HG02759 (cell line): ENCODE results near the gene GTF2F2.
"Not testable (repeated sequence)": the region's sequence is repeated elsewhere in the genome, so short reads cannot be mapped to it uniquely, and the experiment has no call there.

Source experiments
- ATAC-seq: cut with Tn5 transposase; IDR thresholded peaks from one replicate; pipeline ENCODE4 v1.9.1; 2021; ENCODE audit warnings: mild to moderate bottlenecking, moderate library complexity; ENCODE audit not compliant: unreplicated experiment

The GTF2F2 gene

DNA sequence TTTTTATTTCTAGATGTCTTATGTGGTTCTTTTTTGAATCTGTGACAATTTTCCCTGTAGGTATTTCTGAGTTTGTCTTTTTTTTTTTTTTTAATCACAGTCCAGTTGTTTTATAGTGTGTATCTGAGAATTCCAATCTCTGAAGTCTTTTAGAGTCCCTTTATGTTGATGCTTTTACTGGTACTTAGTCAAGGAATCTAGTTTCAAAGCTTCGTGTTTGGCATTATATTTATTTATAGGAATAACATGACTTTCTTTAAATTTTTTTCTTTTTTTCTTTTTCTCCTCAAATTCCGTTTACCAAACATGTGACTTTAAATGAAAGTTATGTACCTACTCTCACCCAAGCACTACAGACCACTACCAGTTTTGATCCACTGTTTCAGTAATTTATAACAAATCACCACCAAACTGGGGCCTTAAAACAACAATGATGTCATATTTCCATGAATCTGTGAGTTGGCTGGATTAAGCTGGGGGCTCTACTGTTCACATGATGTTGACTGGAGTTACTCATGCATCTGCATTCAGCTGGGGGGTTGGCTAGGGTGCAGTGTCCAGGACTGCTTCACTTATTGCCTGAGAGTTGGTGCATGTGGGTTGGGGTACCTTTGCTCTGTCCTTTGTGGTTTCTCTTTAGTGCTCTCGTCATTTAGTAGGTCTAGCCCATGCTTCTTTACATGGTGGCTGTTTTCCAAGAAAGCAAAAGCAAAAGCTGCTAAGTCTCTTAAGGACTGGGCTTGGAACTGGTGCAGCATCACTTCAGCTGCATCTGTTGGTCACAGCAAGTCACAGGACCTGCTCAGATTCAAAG lies 58.2 kb downstream of the GTF2F2 start:
- no peak for ATAC-seq

- ATAC-seq: no peak
These were observed 59.1 kb downstream of the GTF2F2 start for GRCh38 chr13:45179428-45179827.

DNA sequence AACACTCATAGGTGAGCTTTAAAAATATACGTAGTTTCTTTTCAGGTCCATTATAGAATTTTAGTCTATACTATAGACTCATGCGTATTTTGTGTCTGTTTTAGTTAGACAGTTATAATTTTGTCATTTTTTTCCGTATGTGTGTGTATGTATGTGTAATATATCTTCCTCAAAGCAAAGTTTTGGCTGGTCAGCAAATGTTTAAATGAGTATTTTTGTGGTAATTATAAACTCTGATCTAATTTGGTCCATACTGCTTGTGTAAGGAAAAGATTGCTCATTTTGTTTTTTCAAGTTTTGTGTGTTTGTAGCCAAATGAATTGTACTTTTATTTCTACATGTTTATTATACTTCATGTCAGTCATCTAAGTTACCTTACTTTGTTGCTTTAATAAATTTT lies 60.0 kb downstream of the GTF2F2 start:
- ATAC-seq: no peak

- ATAC-seq: no peak
These were observed 60.6 kb downstream of the GTF2F2 start for GRCh38 chr13:45180713-45181601.

- ATAC-seq: no peak
These were observed 64.4 kb downstream of the GTF2F2 start for GRCh38 chr13:45184693-45185092.

DNA sequence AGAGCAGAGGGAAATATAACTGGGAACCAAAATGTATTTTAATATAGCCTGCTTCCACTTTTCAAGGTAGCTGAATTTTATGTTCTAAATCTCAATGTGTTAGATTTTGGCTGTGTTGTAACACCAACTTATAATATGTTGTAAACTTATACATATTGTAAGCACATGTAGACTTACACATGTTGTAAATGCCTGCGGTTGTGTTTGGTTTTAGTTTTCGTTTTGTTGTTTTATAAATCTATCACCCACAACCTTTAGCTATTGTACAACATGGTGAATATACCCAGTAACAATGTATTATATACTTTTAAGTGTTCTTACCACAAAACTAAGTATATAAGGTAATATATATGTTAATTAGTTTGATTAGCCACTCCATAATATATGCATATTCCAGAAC lies 65.0 kb downstream of the GTF2F2 start:
- no peak for ATAC-seq

- not testable (repeated sequence) for ATAC-seq
These were observed 68.8 kb downstream of the GTF2F2 start for GRCh38 chr13:45189077-45189476.

GRCh38 chr13:45189511-45189910 lies 69.2 kb downstream of the GTF2F2 start:
- ATAC-seq: not testable (repeated sequence)

- ATAC-seq: no peak
These were observed 71.6 kb downstream of the GTF2F2 start for GRCh38 chr13:45191874-45192273.

- no peak for ATAC-seq
These were observed 74.0 kb downstream of the GTF2F2 start for GRCh38 chr13:45194081-45194939.

- ATAC-seq: no peak
These were observed 75.1 kb downstream of the GTF2F2 start for GRCh38 chr13:45195421-45195820.

- ATAC-seq: no peak
These were observed 75.8 kb downstream of the GTF2F2 start for GRCh38 chr13:45196096-45196495.

- ATAC-seq: no peak
These were observed 76.3 kb downstream of the GTF2F2 start for GRCh38 chr13:45196622-45197021.

GRCh38 chr13:45198041-45198440 lies 77.7 kb downstream of the GTF2F2 start:
- no peak for ATAC-seq

DNA sequence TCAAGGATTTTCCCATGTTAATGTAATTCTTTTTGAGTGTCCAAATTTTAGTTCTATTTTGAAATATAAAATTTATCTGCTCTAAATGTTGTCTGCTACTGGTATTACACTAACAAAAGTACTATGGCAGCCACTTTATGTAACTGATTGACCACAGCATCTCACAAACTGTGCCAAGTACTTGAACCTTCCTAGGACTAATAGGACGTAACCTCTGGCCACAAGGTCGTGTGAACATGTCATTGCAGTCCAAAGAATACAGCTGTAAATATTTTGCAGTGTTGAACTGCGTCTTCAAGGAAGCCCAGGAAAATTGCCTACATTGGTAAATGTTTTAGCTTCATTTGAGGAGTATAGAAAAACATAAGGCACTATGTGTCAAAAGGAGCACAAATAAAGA lies 78.6 kb downstream of the GTF2F2 start:
- ATAC-seq: no peak

DNA sequence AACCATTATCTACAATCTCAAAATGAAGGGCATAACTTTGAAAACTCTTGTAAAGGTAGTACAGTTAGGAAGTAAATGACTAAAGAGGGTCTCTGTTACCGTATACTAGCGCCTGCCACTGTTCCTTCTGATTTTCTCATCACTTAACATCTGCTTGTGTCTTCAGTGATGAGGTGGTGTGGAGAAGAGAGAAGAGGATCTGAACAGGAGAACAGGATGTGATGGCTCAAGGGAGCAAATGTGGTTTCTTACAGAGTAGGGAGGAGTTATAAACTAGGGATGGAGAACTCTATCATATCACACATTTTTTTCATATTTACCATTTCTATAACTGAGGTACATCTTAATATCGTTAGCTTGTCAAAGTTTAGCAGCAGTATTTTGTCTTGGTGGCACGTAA lies 79.4 kb downstream of the GTF2F2 start:
- ATAC-seq: no peak

DNA sequence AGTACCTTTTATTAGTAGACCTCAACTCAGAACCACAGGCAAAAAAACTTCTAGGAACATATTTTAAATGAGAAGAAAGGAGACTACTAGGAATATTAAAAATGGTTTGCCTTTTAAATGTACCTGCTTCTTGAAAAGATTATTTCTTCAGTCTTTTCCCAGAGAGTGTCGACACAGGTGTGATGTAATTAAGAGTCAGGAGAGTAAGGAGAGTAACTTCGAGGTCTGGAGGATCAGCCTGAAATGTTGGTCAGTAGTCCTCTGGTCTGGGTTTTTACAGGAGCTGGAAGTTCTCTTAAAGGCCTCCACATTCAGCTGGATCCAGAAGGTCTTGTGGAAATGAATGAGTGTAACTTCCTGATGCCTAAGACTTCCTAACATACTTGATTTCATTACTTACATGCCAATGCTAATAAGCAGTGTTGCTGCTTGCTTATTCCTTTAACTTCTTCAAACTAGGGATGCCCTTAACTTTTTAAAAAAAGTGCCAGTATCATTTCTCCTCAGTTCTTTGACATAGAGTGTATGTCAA lies 80.5 kb downstream of the GTF2F2 start, which contains the start of gene KCTD4:
KCTD4 (minus strand) TSS at position 345 of the 532 bp plus-strand sequence. CDS start 6,478 bp downstream, outside the sequence.
- no peak for ATAC-seq

DNA sequence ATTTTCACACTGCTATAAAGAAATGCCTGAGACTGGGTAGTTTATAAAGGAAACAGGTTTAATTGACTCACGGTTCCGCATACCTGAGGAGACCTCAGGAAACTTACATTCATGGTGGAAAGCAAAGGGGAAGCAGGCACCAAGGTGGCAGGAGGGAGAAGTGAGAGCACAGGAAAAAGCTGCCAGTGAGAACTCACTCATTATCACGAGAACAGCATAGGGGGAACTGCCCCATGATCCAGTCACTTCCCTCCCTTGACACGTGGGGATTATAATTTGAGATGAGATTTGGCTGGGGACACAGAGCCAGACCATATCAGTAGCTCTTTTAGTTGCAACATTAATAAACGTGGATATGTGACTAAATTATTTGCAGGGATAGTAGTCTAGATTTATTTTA lies 84.8 kb downstream of the GTF2F2 start:
- ATAC-seq: no peak

DNA sequence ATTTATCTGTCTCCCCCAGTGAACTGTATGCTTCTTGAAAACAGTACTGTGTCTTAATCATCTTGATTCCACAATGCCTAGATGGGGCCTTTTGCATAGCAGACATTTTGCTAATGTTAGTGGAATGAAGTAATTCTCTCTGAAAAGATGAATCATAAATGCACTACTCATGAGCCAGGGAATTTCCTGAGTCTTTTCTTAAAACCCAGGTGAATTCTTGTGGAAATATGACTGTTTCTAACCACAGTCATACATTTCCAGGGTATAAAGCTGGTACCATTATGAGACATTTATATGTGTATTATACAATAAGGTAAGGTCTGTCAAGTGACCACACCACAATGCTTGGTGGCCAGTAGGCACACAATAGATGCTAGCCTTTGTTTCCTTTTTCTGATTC lies 86.0 kb downstream of the GTF2F2 start:
- ATAC-seq: peak; percentile 71

- ATAC-seq: no peak
These were observed 87.0 kb downstream of the GTF2F2 start for GRCh38 chr13:45207319-45207718.

GRCh38 chr13:45208132-45208531 lies 87.8 kb downstream of the GTF2F2 start:
- ATAC-seq: no peak
